GM21786 (cell line): ENCODE data around the gene NRIP1.

Experiments used
- ATAC-seq: cut with Tn5 transposase; IDR thresholded peaks from one replicate; pipeline ENCODE4 v1.9.1; 2021; ENCODE audit not compliant: unreplicated experiment

NRIP1 gene

DNA sequence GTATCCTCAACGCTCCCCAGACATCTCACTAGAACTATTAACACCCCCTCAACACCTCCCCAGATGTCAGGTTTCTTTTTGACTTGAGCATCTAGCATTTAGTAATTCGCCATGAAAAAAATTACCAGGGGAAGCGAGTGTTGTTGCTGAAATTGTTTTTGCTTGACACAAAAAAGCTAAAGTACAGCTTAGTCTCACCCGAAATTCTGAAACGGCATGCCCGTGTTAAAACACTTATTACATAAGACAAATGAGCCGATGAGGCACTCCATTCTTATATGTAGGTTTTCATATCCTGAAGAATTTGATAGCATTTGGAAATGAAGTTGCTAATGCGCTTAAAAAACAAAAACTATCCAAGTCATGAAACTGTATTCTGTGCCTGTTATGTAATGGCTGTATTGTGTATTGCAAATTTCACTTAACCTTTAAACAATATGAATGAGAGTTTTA lies 1.3 kb upstream of the NRIP1 start:
- no peak for ATAC-seq

DNA sequence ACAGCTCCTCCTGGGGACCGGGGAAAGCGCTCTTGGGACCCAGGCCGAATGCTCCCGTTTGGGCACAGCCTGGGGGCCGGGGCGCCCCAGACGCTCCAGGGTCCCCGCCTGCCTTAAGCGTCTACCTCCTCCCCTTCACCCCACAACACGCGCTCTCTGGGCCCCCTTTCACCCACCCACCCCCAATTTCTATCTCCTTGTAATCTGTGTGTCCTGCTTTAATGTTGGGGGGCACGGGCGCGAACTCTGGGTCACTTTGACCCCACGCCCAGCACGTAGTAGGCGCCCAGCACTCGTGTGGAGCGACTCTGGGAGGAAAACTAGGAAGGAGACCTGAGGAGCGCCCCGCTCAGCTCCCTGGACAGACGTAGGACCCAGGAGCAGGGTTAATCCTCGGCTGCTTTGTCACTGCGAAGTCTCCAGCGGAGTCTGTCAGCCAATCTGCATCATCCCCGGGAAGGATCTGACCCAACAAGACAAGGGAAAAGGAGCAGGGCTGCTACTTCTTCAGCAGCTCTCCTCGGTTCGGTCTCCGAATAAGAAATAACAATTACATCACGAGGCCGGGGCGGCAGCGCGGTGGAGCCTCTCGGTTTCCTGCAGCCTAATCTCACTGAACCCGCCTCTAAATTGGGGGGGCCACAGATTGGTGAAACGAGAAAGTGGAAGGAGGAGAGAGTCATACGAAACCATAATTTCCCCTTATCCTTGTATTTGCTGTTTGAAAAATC lies 757 bp upstream of the NRIP1 start:
- ATAC-seq = peak; percentile 25

DNA sequence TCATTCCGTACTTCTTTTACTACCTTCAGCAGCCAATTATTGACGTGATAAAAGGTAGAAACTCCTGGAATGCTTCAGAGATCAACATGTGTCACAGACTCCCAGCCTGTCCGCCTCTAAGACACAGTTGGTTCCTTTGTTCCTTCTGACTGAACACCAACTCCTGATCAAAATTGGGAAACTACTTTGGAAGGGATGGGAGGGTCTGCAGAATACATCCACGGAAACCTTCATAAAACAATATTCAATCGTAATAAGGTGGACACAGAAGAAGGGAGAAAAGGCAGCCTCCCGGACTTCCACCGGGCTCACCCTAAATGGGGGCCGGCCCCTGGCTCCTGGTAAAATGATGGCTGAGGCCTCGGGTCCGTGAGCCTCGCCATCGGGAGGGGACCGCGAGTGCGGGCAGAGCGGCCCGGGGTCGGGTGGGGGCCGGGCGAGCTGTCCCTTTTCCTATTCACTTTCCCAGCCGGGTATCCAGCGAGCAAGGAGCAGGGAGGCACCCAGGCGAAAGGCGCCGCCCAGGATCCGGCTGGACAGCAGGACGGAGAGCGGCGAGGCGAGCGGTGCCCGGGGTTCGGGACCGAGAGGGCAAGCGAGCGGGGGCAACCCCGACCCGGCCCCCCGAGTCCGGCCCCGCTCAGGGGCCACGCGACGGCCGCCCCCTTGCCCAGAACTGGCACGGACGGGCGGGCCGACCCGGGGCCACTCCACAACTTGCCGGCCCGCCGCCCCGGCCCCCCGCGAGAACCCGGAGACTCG lies 805 bp downstream of the NRIP1 start:
- peak; percentile 1 for ATAC-seq

DNA sequence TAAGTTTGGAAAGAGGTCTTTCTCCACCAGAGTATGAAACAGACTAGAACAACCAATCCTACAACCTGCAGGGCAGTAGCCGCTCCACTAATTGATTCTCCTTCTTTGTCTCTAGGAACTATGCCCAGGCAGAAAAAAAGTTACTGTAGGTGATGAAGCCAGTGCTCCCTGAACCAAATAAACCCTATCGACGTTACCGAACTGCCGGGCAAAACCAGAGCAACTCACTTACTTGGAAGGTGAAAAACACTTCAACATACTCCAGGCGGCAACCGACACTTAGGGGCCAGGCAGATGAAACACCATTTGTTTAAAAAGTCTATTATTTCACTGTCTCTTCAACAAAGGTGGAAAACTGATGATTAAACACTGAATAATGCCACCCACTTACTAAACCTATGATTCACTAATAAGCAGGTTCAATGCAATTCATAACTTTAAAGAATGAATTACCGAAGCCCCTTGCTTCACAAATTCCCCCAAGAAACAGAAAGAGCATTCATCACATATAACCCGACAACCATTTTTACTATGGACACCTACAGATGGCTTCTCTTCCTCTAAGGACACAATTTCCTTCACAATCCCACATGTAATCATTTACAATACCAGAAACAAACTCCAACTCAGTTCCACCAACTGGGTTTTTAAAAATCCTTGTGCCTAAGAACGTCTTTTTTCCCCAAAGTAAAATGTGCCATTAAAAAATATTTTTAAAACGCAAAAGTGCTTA lies 1.6 kb downstream of the NRIP1 start:
- no peak for ATAC-seq

DNA sequence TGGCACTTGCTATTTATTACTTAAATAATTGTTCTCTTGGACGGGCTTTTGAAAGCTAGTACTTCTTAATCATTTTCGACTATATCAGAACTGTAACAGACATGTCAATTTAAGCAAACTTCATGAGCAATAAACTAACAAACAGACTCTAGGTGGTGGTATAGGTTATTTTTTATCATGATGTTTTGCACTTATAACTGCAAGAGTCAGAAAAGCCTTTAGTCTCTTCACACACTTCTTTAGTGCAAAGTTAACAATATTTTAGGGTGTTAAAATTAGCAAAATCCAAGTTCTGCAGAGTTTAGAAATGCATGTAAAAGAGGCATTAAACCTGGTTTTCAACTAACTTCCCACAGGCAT lies 2.2 kb downstream of the NRIP1 start:
- no peak for ATAC-seq

DNA sequence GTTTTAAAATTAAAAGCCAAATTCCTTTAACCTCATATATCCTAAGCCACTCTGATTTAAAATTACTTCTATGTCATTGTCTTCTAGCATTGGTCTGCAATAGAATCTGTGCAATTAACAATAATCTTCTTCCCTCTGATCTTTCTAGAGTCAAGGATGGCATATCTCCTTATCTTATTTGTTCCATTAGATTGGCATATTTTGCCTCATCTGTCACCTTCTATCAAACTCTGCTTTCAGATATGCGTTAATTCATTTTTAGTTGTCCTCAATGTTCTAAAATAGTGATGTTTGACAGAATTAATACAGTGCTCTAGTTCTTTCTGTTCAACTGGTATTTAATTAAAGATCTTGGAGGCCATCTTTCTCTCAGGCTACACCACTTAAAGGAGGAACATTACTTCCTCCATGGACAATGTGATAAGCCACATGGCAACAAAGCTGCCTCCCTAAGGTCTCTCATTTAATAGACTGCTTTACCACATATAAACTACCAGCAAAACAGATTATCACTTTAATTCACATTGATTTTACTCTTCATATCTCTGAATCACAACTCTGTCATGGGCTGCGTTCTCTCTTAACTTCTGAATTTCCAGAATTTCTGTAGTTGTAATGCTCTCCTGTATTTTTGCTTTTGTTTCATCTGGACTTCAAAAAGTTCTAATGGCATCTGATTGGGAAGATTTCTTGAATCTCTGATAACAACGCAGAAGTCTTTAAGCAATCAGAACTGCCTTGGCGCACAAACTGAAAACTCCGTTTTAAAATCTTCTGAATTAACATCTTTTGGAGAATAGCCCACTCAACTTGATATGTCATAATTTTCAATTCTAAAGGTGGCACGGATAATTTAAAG lies 2.8 kb downstream of the NRIP1 start:
- no peak for ATAC-seq

DNA sequence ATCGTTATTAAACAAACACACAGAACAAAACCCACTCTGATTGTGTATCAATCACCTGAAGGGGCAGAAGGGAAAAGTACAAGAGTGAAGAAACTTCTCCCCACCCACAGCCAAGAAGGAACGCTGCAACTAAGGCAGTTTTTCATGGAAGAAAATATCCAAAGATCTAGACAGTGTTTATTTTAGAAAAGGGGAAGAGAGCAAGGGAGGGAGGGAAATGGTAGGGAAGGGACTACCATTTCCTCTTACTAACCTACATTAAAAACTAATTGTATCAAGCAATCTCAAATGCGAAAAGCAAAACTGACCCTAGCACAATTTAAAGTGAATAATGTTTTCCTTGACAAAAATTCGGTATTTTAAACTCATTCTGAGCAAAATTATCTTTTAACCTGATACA lies 3.5 kb downstream of the NRIP1 start:
- ATAC-seq = no peak

DNA sequence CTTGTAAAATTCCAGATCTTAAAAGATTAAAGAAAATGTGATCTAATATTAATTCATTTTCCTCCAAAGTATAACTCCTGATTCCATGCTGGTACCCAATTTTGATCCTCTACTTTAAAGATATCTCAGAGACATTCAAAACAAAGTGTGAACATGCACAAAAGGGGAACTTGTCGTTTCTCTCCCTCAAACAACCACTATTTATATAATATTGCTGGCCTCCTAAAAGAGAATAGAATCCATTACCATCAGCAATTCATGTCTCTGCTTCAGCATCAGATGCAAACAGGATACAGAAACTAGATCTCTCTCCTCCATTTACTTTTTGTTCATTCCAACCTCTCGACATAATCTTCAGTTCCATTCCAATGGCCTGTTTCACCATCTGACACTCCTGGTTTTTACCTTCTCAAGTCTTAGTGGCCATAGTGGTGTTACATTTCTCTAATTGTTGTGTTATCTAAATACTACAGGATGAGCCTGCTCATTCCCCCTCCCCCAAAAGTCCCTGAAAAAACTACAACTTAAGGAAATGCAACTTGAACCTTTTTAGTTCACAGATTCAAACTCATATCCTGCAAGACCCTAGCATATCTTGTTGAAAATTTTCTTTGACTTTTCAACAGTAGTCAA lies 4.1 kb downstream of the NRIP1 start:
- ATAC-seq = no peak

DNA sequence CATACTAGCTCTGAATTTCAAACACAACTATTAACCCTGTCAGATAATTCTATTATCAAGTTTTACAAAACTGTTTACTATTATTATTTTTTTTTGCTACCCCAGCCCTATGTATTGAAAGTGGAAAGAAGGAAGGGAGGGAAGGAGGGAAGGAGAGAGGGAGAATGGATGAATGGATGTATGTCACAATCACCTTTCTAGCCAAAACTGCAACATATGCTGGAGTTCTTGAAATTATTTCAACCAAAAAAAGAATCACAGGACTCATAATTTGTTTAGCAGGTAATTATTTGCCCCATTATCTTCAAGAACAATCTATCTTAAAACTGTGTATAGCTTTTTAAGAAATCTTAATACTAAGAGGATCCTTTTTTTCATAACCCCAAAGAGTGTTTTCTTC lies 5.4 kb downstream of the NRIP1 start:
- ATAC-seq = no peak

DNA sequence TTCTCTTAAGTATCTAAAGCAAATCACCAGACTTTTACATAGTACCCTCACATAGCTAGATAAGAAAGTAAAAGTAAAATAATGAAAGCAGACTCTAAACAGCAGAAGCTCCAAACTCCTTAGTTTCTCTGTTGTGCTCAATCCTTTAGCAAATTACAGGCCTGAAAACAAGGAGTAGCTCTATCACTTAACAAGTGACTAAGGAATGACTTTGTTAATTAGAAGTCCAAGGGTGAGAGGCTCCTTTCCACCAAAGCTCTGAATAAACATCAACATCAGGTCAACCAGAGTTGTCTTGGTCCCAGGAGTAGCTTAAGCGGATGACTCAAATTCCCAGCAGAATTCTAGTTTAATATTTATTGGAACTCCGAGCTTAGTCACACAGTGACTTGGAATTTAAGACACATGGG lies 5.9 kb downstream of the NRIP1 start:
- ATAC-seq = peak; percentile 39

DNA sequence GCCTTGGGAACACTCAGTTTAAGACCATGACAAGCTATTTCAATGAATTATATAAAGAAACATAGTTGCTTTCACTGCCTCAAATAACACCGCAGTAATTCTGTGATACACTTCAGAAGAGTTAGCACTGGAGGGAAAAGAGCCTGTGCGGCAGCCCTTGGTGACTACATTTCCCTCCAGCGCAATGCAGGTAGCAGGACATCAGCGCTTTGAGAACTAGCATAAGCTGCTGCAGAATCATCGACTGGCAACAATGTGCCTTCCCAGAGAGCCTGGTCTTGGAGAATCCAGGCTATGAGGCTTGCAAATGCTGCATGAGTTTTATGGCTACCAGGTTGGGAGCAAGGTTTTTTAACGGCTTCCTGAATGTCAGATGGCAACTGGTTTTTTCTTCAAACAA lies 7.5 kb downstream of the NRIP1 start:
- ATAC-seq = no peak

DNA sequence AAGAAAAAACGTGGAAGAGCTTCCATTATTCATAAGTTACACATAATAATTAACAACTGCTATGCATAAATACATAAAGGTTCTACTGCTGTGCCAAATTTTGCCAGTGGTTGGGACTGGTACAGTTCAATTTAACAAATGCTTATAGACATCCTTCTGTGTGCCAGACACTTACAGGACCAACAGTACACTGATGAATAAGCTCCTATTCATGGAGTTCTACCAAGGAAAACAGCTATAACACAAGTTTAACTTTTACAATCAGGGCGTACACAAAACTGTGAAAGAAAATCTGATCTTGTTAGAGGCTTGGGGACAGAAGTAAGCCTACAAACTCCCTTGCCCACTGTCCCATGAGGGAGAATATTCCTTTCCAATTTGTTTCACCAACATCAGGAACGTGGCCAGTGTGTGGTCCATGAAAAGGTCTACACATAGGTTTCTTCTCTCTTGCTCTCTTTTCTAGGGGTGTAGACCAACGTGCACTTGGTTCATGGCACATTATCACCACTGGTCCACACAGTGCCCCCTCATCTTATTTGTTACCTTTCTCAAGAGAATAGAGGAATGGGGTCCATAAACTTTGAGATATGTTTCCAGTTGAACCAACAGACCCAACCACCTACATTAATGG lies 10.1 kb downstream of the NRIP1 start:
- no peak for ATAC-seq

DNA sequence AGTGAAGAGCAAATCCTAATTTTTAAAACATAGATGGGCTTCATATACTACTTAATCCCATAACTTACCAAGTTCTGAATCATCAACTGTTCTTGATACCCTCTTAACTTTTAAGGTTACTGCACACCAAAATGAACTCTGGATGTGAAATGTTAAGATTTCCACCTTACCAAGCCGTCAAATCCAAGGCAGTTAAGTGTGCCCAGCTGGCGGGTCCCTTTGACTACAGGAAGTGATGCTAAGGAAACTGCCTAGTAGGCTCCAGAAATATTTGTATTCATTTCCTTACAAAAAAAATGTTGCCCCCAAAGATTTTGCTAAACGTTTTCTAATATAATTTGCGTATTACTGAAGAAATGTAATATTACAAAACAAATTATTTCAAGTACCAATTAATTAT lies 10.7 kb downstream of the NRIP1 start:
- ATAC-seq = no peak

DNA sequence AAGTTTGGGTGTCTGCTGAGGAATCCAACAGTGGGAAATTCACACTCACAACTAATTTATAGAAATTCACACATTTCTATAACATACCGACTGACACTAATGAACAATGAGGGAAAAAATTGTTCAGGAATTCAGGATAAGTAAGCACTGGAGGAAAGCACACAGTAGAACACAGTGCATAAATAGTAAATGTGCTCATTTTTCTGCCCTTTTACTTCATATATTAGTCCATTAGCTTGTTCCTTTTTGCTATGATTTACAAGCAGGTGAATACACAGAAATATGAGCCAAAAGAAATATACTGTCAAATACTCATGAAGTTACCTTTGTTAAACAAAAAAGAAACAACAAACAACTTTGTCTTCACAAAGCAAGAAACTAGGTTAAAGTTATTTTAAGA lies 11.3 kb downstream of the NRIP1 start:
- ATAC-seq = no peak

DNA sequence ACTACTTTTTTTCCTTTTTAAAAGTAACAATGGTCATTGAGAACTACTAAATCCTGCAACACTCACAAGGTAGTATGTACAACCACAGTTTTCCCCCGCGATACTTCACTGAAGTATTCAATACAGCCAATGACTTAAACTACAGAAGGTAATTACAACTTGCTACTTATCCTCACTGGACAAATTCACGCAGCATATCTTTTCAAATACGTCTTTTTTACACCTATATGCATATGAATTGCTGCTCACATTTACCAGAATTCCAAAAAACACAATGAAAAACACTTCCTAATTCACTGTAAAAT lies 12.4 kb downstream of the NRIP1 start:
- peak; percentile 16 for ATAC-seq

DNA sequence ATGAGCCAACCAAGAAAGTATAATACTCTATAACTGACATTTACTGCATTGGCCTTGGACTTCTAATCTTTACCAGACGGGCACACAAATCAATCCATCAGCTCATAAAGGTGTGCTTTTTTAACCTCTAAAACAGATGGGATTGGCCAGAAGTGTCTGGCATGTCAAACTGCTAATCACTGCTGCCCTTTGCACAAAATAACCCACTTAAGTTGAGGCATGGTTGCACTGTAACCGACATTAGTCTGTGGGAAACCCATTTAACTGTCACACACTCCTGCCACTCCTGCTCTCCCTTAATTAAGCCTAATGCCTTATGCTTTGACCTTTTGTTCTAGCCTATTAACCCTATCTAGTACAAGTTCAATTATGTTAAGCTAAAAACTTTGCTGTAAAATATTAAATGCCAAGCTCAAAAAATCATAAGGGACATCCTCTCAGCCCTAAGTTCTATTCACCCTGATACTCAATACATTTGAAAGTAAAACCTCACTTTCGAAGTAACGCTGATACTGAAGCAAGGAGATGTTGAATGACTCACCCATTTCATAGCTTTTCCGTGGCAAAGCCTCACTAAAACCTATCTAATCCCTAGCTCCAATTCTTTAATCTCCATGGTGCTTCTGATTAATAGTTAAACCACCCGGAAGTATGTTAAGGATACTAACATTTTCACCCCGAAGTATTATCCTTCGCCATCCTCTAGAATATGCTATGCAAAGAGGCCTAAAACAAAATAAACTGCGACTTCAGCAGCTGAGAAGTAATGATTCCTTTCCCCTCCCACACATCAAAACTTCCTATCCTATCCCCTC lies 12.9 kb downstream of the NRIP1 start:
- peak; percentile 78 for ATAC-seq

DNA sequence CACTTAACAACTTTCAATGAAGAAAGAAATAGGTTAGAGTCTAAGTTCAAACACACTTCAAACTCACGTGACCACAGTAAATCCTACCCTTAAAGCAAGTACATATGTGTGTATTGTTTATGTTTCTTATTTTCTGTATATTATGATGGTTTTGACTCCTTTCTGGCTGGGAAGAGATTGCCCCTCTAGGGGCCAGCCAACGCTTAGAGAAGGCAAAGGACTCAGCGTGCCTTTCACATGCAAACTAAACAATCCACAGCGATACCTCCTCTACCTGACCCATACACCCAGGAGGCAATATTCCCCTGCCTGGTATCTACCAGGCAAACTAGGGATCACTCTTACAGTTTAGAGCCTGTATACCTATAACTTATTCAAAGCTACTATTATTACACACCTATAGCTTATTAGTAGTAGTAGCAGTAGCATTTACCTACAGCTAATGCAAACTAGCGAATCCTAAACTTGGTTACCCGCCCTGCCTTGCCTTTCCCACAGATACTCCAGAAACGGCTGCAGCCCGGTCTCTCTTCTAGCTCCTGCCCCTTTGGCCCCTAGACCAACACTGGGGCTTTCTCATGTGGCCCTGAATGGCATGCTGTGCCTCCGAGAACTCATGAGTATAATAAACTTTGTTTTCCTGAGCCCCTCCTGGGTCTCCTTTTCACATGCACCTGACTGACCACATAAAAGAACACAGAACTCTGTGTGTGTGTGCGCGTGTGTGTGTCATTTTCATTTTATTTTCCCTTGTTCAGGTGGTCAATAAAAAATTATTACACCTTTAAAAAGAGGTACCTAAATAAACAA lies 14.0 kb downstream of the NRIP1 start:
- ATAC-seq = no peak

DNA sequence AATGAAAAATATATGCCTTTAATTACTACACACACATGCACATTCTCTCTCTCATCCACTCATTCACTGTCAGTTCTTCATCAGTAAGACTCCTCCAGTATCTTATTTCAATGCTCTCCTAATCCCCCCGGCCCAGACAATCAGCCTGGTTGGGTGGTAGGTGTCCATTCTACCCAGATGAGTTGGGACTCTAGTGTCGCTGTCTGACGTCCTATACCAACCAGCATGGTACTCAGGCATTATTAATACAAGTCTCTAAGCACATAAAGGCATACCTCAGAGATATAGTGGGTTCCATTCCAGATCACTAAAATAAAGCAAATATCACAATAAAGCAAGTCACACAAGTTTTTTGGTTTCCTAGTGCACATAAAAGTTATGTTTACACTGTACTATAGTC lies 19.8 kb downstream of the NRIP1 start:
- ATAC-seq = no peak

DNA sequence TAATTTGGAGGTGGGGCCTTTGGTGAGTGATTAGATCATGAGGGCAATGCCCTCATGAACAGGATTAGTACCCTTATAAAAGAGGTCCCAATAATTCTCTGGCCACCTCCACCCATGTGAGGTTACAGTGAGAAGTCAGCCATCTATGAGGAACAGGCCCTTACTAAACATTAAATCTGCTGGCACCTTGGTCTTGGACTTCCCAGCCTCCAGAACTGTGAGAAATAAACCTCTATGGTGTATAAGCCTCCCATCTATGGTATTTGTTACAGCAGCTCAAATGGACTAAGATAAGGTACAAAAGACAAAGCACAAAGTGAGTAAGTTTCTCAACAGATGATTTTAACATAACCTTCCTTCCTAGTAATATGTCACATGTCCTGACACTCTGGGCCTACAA lies 22.3 kb downstream of the NRIP1 start:
- no peak for ATAC-seq
